HCT116 (cell line): ENCODE data around the gene DDX28. TPM values are rescaled to one million over a fixed set of nuclear protein-coding genes. Genes with fewer than 3 reads are reported as not detected.

ENCODE experiments used
- ATAC-seq: fragments of 200-7000 bp; cut with Tn5 transposase; 2 replicates; pipeline ENCODE4 v1.9.1; 2020; ENCODE audit warnings: mild to moderate bottlenecking, moderate library complexity
- BruUV-seq: library from RNA; stranded (reverse); fragments of 400-500 nt; replicated peaks from 2 replicates; lab custom pipeline; 2021; lab: Mats Ljungman, UMichigan
- CTCF ChIA-PET: fragments of 300-600 bp; sonication (Branson Sonifier 250); formaldehyde crosslinking; loops from one replicate; lab custom pipeline; 2021; ENCODE audit warnings: antibody characterized with exemption; lab: Charles Lee
- POLR2A ChIA-PET: fragments of 300-600, 350-600 bp; sonication (Branson Sonifier 250); formaldehyde crosslinking; loops from one replicate; lab custom pipeline; 2021; ENCODE audit warnings: antibody characterized with exemption; lab: Charles Lee
- RAD21 ChIA-PET, 2 experiments: fragments of 300-600 bp; sonication (Branson Sonifier 250); formaldehyde crosslinking; loops; one replicate each; lab custom pipeline; 2023; ENCODE audit warnings: low total read pairs in 2 of 2; ENCODE audit not compliant: uncharacterized antibody in 2 of 2, unreplicated experiment in 2 of 2, low non-redundant PET in 1 of 2; lab: Charles Lee
- DNase-seq: peaks from one replicate; pipeline ENCODE4 v3.0.0-alpha.2; 2010; ENCODE audit warnings: low read depth, low spot score
- H2AFZ ChIP-seq: fragments of 200-600 bp; shearing (Covaris generic), sonication (generic); 2 replicates; pipeline ENCODE4 v1.6.1; 2017; ENCODE audit warnings: low read depth, mixed run types, mixed read lengths, antibody characterized with exemption, low read length; ENCODE audit not compliant: poor library complexity, severe bottlenecking
- H3K27ac ChIP-seq: 2 replicates; pipeline ENCODE4 v1.5.1; 2012; ENCODE audit warnings: low read depth, low read length
- H3K27me3 ChIP-seq: fragments of 200-600 bp; sonication (generic); 2 replicates; pipeline ENCODE4 v1.6.1; 2016; ENCODE audit warnings: mixed run types, low read length, mixed read lengths; ENCODE audit not compliant: insufficient read depth
- H3K36me3 ChIP-seq, 2 experiments: fragments of 200-500 bp in 1 of 2; fragments of 200-600 bp in 1 of 2; sonication (Bioruptor generic) in 1 of 2; sonication (generic) in 1 of 2; 2 replicates each; pipeline versions ENCODE4 v1.5.1 to v1.6.1; 2014 to 2016; ENCODE audit warnings: low read length in 2 of 2, inconsistent platforms in 1 of 2, mixed read lengths in 1 of 2, mixed run types in 1 of 2; ENCODE audit not compliant: insufficient read depth in 2 of 2, control insufficient read depth in 1 of 2
- H3K4me1 ChIP-seq, 2 experiments: fragments of 200-600 bp in 1 of 2; sonication (generic) in 1 of 2; 2 replicates each; pipeline versions ENCODE4 v1.5.1 to v1.6.1; 2012 to 2017; ENCODE audit warnings: low read length in 2 of 2, inconsistent platforms in 1 of 2, mild to moderate bottlenecking in 1 of 2, mixed read lengths in 1 of 2, mixed run types in 1 of 2, moderate library complexity in 1 of 2; ENCODE audit not compliant: insufficient read depth in 2 of 2, control insufficient read depth in 1 of 2
- H3K4me2 ChIP-seq: fragments of 200-600 bp; sonication (generic); 2 replicates; pipeline ENCODE4 v1.6.1; 2017; ENCODE audit warnings: mixed run types, low read length, mixed read lengths
- H3K4me3 ChIP-seq, 2 experiments: fragments of 200-600 bp in 1 of 2; sonication (generic) in 1 of 2; replicated peaks in 1 of 2; 2 replicates each; pipeline ENCODE4 v1.5.1; 2011 to 2016; ENCODE audit warnings: low read length in 2 of 2, control low read depth in 1 of 2, low read depth in 1 of 2, mild to moderate bottlenecking in 1 of 2, mixed read lengths in 1 of 2, mixed run types in 1 of 2
- H3K79me2 ChIP-seq: fragments of 200-600 bp; sonication (generic); 2 replicates; pipeline ENCODE4 v1.6.1; 2017; ENCODE audit warnings: mild to moderate bottlenecking, mixed run types, low read length, moderate library complexity, mixed read lengths; ENCODE audit not compliant: insufficient read depth
- H3K9ac ChIP-seq: fragments of 200-600 bp; sonication (generic); 2 replicates; pipeline ENCODE4 v1.6.1; 2016; ENCODE audit warnings: low read length, mixed read lengths
- H3K9me2 ChIP-seq: fragments of 200-600 bp; sonication (generic), shearing (Covaris generic); 2 replicates; pipeline ENCODE4 v1.6.1; 2017; ENCODE audit warnings: mixed run types, mild to moderate bottlenecking, moderate library complexity; ENCODE audit not compliant: insufficient read depth
- H3K9me3 ChIP-seq, 2 experiments: fragments of 200-500 bp in 1 of 2; fragments of 200-600 bp in 1 of 2; sonication (Bioruptor generic) in 1 of 2; sonication (generic) in 1 of 2; 2 replicates each; pipeline ENCODE4 v1.6.1; 2014 to 2017; ENCODE audit warnings: low read length in 2 of 2, mixed read lengths in 2 of 2, inconsistent platforms in 1 of 2, low read depth in 1 of 2, mild to moderate bottlenecking in 1 of 2, mixed run types in 1 of 2, moderate library complexity in 1 of 2; ENCODE audit not compliant: control insufficient read depth in 1 of 2, insufficient read depth in 1 of 2
- H4K20me1 ChIP-seq: fragments of 200-600 bp; sonication (generic), shearing (Covaris generic); 2 replicates; pipeline ENCODE4 v1.6.1; 2017; ENCODE audit warnings: mixed run types, mild to moderate bottlenecking, moderate library complexity; ENCODE audit not compliant: insufficient read depth
- ATF3 ChIP-seq: IDR thresholded peaks from 2 replicates; pipeline ENCODE4 v1.6.1; 2012
- CBX3 ChIP-seq: IDR thresholded peaks from 2 replicates; pipeline ENCODE4 v1.6.1; 2012; ENCODE audit warnings: low read depth
- ELF1 ChIP-seq: IDR thresholded peaks from 2 replicates; pipeline ENCODE4 v1.6.1; 2012; ENCODE audit warnings: low read depth, borderline replicate concordance
- EZH2phosphoT487 ChIP-seq: fragments of 200-600 bp; IDR thresholded peaks from 2 replicates; pipeline ENCODE4 v1.6.1; 2018; ENCODE audit warnings: antibody characterized with exemption, borderline replicate concordance
- JUND ChIP-seq: IDR thresholded peaks from 2 replicates; pipeline ENCODE4 v1.6.1; 2012
- REST ChIP-seq: IDR thresholded peaks from 2 replicates; pipeline ENCODE4 v1.6.1; 2012; ENCODE audit warnings: low read depth
- SRF ChIP-seq: IDR thresholded peaks from 2 replicates; pipeline ENCODE4 v1.6.1; 2012; ENCODE audit warnings: low read depth
- TCF7L2 ChIP-seq: IDR thresholded peaks from 2 replicates; pipeline ENCODE4 v1.7.0; 2011; ENCODE audit warnings: borderline replicate concordance, inconsistent platforms; ENCODE audit not compliant: insufficient read depth, insufficient read length; ENCODE audit errors: extremely low read depth
- YY1 ChIP-seq: IDR thresholded peaks from 2 replicates; pipeline ENCODE4 v1.6.1; 2011; ENCODE audit warnings: low read length, low read depth, moderate library complexity, mild to moderate bottlenecking; ENCODE audit not compliant: insufficient replicate concordance; ENCODE audit errors: extremely low read depth
- ZBTB33 ChIP-seq: IDR thresholded peaks from 2 replicates; pipeline ENCODE4 v1.6.1; 2011; ENCODE audit warnings: mild to moderate bottlenecking, low read length, moderate library complexity; ENCODE audit not compliant: insufficient replicate concordance; ENCODE audit errors: extremely low read depth
- ZNF274 ChIP-seq: fragments of 200-500 bp; sonication (Bioruptor generic); IDR thresholded peaks from 2 replicates; pipeline ENCODE4 v1.6.1; 2014; ENCODE audit warnings: mild to moderate bottlenecking, low read depth, low read length, inconsistent platforms
- intact Hi-C: fragments of 100-400 bp; cut with micrococcal nuclease; formaldehyde crosslinking; loops from 2 replicates; pipeline ENCODE4 v1.10.0; 2022
- total RNA-seq: library from RNA; stranded (reverse); gene quantifications from one replicate; pipeline ENCODE4 v1.2.1, GENCODE V29; 2021; ENCODE audit not compliant: unreplicated experiment
- TF ChIP-seq, protein P1 (sequence below), 3 experiments: fragments of 200-600 bp in 1 of 3; sonication (generic) in 1 of 3; IDR thresholded peaks in 2 of 3; conservative IDR thresholded peaks in 1 of 3; 2 replicates each; pipeline ENCODE4 v1.5.1; 2012 to 2017; ENCODE audit warnings: low read depth in 2 of 3, low read length in 2 of 3, antibody characterized with exemption in 1 of 3, borderline replicate concordance in 1 of 3, control low read depth in 1 of 3, mild to moderate bottlenecking in 1 of 3, mixed read lengths in 1 of 3, mixed run types in 1 of 3, moderate library complexity in 1 of 3; ENCODE audit not compliant: insufficient read depth in 1 of 3

Gene DDX28
- total RNA-seq, 1 experiment from 2014 or later = 13.8 TPM

DNA sequence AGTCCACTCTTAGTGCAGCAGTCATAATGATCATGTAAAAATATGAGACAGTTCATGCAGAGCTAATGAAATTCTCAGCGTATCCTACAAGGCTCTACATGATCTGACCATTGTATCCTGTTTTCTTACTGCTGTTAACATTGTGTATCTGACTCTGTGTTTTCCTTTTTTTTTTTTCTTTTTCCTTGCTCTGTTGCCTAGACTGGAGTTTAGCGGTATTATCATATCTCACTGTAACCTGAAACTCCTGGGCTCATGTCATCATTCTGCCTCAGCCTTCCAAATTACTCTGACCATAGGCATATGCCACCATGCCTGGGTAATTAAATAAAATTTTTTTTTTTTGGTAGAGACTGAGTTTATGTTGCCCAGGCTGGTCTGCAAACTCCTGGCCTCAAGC is 12.2 kb upstream of the DDX28 start (continued):
- TF ChIP-seq TCF7L2 = no peak
- no peak for TF ChIP-seq ELF1
- TF ChIP-seq CBX3 = no peak
- TF ChIP-seq, protein P1, sequence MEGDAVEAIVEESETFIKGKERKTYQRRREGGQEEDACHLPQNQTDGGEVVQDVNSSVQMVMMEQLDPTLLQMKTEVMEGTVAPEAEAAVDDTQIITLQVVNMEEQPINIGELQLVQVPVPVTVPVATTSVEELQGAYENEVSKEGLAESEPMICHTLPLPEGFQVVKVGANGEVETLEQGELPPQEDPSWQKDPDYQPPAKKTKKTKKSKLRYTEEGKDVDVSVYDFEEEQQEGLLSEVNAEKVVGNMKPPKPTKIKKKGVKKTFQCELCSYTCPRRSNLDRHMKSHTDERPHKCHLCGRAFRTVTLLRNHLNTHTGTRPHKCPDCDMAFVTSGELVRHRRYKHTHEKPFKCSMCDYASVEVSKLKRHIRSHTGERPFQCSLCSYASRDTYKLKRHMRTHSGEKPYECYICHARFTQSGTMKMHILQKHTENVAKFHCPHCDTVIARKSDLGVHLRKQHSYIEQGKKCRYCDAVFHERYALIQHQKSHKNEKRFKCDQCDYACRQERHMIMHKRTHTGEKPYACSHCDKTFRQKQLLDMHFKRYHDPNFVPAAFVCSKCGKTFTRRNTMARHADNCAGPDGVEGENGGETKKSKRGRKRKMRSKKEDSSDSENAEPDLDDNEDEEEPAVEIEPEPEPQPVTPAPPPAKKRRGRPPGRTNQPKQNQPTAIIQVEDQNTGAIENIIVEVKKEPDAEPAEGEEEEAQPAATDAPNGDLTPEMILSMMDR (IDR thresholded peaks at IDR 0.05 in 2 of 3, conservative IDR thresholded peaks at IDR 0.05 in 1 of 3; ENCODE audit: borderline replicate concordance in 1 of 3, insufficient read depth in 1 of 3, low read depth in 2 of 3, low read length in 2 of 3) = no peak

GRCh38 chr16:68033101-68033500 is 10.1 kb upstream of the DDX28 start:
- no peak overlapping the region for H3K4me2 ChIP-seq
- no peaks in the 10 kb centered on the region for H4K20me1 ChIP-seq
- DNase-seq (no peak), ATAC-seq (no peak)
- intact Hi-C loops = no loop called here
- no peaks in the 10 kb centered on the region for H3K9me2 ChIP-seq
- H3K27ac ChIP-seq = no peak overlapping the region
- no peak overlapping the region for H2AFZ ChIP-seq
- CTCF ChIA-PET = interaction anchor here (1.4 kb wide), 1 partner anchor 8 kb away, joined by 4 read pairs; no protein-coding TSS in a partner anchor
- H3K9me3 ChIP-seq = no peaks in the 10 kb centered on the region
- POLR2A ChIA-PET = no interaction called here
- RAD21 ChIA-PET = no interaction called here
- H3K9ac ChIP-seq = no peak overlapping the region
- no peaks in the 10 kb centered on the region for H3K27me3 ChIP-seq
- TF ChIP-seq ZNF274 = no peak
- TF ChIP-seq JUND = no peak
- TF ChIP-seq REST = no peak
- TF ChIP-seq ZBTB33 = no peak
- TF ChIP-seq CBX3 = no peak
- TF ChIP-seq TCF7L2 = no peak
- TF ChIP-seq EZH2phosphoT487 = no peak
- TF ChIP-seq ATF3 = no peak
- no peak for TF ChIP-seq SRF
- TF ChIP-seq, protein P1 (IDR thresholded peaks at IDR 0.05 in 2 of 3, conservative IDR thresholded peaks at IDR 0.05 in 1 of 3; ENCODE audit: borderline replicate concordance in 1 of 3, insufficient read depth in 1 of 3, low read depth in 2 of 3, low read length in 2 of 3) = no peak
- TF ChIP-seq YY1 = no peak
- no peak overlapping the region for H3K4me3 ChIP-seq
- peaks cover 11% of the 10 kb centered on the region for H3K79me2 ChIP-seq
- peaks cover 21 to 47% of the 10 kb centered on the region in 2 experiments for H3K4me1 ChIP-seq
- peaks cover 0 to 17% of the 10 kb centered on the region in 2 experiments; a peak in 2 of 4 replicates for H3K36me3 ChIP-seq
- BruUV-seq = no TSS peak
